ENCODE measurements around the gene SNUPN.
A peak's percentile ranks its signal among the peaks of the same experiment; 100 is the strongest.

Gene SNUPN

DNA sequence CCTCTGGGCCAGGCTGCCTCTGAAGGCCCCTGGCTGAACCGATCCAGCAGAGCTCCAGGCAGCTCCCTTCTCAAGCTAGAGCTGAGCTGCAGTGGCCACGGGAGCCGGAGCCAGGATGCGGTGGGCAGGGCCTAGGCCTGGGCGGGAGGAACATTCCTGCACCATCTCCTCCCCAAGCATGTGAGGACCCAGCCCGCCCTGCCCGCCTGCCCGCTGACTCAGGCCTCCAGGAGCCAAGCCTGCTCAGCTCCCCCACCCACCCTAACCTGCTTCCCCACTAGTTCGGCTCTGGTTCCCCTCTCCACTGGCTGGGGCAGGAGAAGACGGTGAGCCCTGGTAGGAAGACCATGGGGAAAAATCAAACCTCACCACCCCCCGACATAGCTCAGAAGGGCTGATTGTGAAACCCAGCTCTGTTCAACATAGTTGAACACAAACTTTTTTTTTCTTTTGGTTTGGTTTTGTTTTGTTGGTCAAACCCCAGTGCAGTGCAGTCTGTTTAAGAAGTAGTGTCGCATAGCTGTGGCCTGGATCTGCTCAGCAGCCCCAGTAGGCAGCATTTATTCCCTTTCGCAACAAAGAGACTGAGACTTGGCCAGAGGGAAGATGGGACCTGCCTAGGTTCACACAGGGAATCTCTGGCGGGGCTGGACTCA lies 35.7 kb upstream of the SNUPN start:
- DNase-seq (ENCODE audit: low spot score in 2 of 2), result no peak
- Histone ChIP-seq H3K4me3 (no peak overlapping the region), H3K4me1 (no peaks in the 10 kb centered on the region), H3K36me3 (replicated peaks) (peaks cover 15% of the 10 kb centered on the region; the same call in 1 of the 2 replicates), H3K27me3 (ENCODE audit: low read depth) (no peaks in the 10 kb centered on the region), H3K9me3 (no peaks in the 10 kb centered on the region)
- in situ Hi-C loops (cut with MboI; ENCODE audit: low sequenced_read_pairs), result no loop called here

DNA sequence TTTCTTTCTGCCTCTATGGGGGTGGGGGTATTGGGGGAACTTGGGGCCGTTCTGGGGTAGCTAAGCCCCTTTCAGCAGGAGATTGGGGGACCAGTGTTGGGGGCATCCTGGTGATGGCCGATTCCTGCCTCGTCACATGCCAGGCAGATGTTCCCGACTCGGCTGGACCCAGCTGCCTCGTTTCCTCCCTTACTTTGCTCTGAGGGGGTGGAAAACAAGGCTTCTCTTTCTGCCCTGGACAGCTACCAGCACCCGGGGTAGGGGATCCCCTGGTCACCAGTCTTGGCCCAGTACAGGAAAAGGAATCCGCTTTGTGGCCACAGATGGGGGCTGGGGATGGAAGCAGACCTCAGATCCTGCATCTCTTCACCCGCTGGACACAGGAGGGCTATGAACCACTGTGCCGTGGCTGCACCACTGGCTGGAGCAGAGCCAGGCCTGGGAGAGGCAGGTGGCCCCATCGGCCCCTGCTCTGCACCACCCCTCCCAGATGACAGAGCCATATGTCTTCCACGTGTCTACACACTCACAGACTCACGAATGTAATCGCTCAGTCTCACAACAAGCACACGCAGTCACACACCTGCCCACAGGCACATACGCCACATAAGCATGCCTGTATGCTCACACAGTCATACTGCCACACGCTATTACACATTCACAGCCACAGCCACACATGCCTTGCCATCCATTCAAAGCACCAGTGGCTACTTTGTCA lies 34.6 kb upstream of the SNUPN start:
- H3K9me3 ChIP-seq, result no peaks in the 10 kb centered on the region
- H3K4me3 ChIP-seq, result no peak overlapping the region
- in situ Hi-C loops (cut with MboI; ENCODE audit: low sequenced_read_pairs), result no loop called here
- no peaks in the 10 kb centered on the region for H3K27me3 ChIP-seq (ENCODE audit: low read depth)
- H3K4me1 ChIP-seq, result no peaks in the 10 kb centered on the region
- peaks cover 15% of the 10 kb centered on the region; the same call in 1 of the 2 replicates for H3K36me3 ChIP-seq (replicated peaks)
- DNase-seq (ENCODE audit: low spot score in 2 of 2), result no peak

DNA sequence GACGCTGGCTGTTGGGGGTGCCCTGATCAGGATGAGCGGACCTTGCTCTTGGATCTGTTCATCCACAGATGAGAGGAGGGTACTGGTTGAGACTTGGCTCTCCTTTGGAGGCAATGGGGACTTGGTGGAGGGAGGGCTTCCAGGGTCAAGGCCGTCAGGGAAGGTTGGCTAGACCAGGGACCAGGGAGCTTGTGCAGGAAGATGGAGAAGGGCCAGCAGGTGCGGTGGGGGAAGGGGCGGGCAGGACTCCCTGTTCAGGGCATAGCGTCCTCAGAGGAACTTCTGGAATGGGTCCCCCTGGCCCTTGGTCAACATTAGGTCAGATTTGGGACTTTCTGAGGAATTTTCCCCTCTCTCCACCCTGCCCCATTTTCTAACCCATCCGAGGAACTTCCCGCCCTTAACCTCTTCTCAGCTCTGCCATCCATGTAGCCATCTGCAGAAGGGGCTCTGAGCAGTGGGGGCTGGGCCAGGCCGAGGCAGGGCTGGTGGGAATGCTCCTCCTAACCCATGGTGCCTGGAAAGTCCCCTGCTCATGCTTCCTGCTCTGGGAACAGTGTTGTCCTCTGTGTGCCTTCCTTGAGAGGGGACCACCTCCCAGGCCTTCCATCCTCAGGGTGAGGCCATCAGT lies 33.7 kb upstream of the SNUPN start:
- no peak for DNase-seq (ENCODE audit: low spot score in 2 of 2)
- H3K36me3 ChIP-seq (replicated peaks), result peaks cover 15% of the 10 kb centered on the region; the same call in 1 of the 2 replicates
- in situ Hi-C loops (cut with MboI; ENCODE audit: low sequenced_read_pairs), result no loop called here
- H3K27me3 ChIP-seq (ENCODE audit: low read depth), result no peaks in the 10 kb centered on the region
- no peaks in the 10 kb centered on the region for H3K4me1 ChIP-seq
- H3K9me3 ChIP-seq, result no peaks in the 10 kb centered on the region
- no peak overlapping the region for H3K4me3 ChIP-seq

DNA sequence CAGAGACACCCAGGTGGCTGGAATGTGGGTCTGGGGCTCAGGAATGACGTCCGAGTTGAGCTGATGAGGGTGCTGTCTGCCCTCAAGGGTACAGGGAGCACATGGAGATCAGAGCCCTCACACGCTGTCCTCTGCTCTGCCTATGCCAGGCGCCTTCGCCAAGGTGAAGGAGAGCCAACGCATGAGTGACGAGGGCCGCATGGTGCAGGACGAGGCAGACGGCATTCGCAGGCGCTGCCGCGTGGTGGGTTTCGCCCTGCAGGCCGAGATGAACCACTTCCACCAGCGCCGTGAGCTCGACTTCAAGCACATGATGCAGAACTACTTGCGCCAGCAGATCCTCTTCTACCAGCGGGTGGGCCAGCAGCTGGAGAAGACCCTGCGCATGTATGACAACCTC lies 31.3 kb upstream of the SNUPN start:
- DNase-seq (ENCODE audit: low spot score in 2 of 2), result no peak
- H3K9me3 ChIP-seq, result no peaks in the 10 kb centered on the region
- no peak overlapping the region for H3K4me3 ChIP-seq
- H3K4me1 ChIP-seq, result no peaks in the 10 kb centered on the region
- no peaks in the 10 kb centered on the region for H3K27me3 ChIP-seq (ENCODE audit: low read depth)
- peaks cover 22% of the 10 kb centered on the region for H3K36me3 ChIP-seq (replicated peaks)
- in situ Hi-C loops (cut with MboI; ENCODE audit: low sequenced_read_pairs), result no loop called here

DNA sequence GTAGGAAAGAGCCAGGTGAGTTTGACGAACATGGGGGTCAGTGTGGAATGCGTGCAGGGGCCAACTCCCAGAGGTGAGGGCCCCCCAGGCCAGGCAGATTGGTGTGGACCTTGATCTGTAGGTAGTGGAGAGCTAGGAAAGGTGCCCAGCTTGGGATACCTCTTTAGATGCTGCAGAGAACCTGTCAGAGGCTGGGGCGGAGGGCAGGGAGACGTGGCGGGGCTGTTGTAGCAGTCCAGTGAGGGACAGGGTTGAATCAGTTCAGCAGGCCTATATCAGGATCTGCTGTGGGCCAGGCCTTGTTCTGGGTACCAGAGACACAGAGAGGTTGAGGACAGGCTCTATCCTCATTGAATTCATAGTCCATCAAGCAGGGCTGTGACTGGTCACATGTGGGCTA lies 30.8 kb upstream of the SNUPN start:
- in situ Hi-C loops (cut with MboI; ENCODE audit: low sequenced_read_pairs), result no loop called here
- Histone ChIP-seq H3K4me3 (no peak overlapping the region), H3K36me3 (replicated peaks) (peaks cover 22% of the 10 kb centered on the region)

DNA sequence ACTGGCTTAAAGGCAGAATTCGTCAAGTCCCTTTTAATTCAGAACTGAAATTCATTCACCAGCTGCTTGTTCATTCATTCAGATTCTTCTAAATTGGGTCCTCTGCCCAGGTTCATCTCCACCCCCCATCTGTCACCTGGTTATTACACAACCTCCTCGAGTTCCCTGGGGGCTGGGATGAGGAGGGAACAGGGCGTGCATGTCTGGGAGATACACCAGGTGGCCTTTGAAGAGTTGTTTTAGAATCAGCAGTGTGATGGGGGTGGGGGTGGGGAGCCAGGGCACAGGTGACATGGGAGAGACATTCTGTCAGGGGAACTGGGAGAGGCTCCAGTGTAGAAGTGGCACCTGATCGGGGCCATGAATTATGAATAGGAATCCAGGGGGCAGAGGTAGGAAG lies 30.4 kb upstream of the SNUPN start:
- DNase-seq (ENCODE audit: low spot score in 2 of 2), result no peak
- H3K36me3 ChIP-seq (replicated peaks), result peaks cover 25% of the 10 kb centered on the region
- in situ Hi-C loops (cut with MboI; ENCODE audit: low sequenced_read_pairs), result no loop called here

More for the DNA sequence above, 30.8 kb upstream of the SNUPN start:
- no peaks in the 10 kb centered on the region for H3K27me3 ChIP-seq (ENCODE audit: low read depth)
- no peak for DNase-seq (ENCODE audit: low spot score in 2 of 2)
- H3K4me1 ChIP-seq, result peaks cover 4% of the 10 kb centered on the region; the same call in 1 of the 2 replicates
- no peaks in the 10 kb centered on the region for H3K9me3 ChIP-seq

DNA sequence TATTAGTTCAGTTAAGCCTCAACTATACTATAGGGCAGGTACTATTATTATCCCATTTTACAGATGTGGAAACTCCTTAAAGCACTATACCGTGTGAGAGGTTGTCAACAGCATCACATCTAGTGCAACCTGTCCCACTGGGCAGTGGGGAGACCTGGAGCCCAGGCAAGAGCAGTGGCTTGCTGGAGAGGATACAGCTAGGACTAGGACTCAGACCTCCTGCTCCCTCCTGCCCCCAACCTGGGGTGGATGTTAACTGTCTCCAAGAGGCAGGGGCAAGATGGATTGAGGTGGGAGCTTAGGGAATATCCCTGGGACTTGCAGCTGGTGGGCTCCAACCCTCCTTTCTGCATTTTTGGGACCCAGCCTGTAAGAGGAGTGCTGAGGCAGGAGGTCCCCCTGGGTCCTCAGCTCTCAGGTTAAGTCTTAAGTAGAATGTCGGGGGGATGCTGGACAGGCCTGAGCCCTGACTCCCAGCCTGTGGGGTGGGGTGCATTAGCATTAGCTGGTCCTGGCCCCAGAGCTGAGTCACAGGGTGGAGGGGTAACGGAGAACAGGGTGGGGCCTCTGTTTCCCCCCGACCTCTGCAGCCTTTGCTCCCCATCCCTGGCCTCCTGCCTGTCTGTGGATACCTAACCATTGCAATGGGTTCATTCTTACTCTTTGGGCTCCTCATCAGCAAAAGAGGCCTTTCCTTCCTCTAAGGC lies 28.8 kb upstream of the SNUPN start:
- no peak overlapping the region for H3K4me3 ChIP-seq
- in situ Hi-C loops (cut with MboI; ENCODE audit: low sequenced_read_pairs), result no loop called here
- peaks cover 31% of the 10 kb centered on the region for H3K36me3 ChIP-seq (replicated peaks)
- no peaks in the 10 kb centered on the region for H3K27me3 ChIP-seq (ENCODE audit: low read depth)
- peaks cover 12% of the 10 kb centered on the region for H3K4me1 ChIP-seq
- no peak for DNase-seq (ENCODE audit: low spot score in 2 of 2)
- H3K9me3 ChIP-seq, result no peaks in the 10 kb centered on the region

More for the DNA sequence above, 30.4 kb upstream of the SNUPN start:
- H3K9me3 ChIP-seq, result no peaks in the 10 kb centered on the region
- H3K27me3 ChIP-seq (ENCODE audit: low read depth), result no peaks in the 10 kb centered on the region
- peaks cover 7% of the 10 kb centered on the region for H3K4me1 ChIP-seq
- H3K4me3 ChIP-seq, result no peak overlapping the region

DNA sequence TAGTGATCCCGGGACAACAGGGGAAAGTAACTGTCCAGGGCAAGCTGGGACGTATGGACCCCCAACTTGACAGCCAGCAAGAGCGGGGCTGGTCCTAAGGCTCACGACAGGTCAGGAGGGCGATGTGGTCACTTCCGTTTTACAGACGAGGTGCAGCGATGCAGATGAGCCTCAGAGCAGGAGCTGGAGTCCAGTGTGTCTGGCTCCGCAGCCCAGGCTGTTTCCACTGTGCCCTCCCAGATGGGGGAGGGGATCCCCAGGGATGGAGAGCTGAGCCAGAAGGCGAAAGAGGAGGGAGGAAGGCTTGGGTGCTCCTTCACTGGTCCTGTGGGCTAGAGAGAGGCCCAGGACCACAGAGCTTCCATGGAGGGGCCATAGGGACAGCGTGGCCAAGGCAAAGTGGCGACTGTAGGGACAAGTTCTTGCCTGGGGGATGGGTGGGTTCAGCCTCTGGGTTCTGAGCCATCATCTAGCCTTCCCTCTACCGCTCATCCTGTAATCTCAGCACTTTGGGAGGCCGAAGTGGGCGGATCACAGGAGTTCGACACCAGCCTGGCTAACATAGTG lies 27.9 kb upstream of the SNUPN start:
- H3K36me3 ChIP-seq (replicated peaks), result peaks cover 31% of the 10 kb centered on the region

DNA sequence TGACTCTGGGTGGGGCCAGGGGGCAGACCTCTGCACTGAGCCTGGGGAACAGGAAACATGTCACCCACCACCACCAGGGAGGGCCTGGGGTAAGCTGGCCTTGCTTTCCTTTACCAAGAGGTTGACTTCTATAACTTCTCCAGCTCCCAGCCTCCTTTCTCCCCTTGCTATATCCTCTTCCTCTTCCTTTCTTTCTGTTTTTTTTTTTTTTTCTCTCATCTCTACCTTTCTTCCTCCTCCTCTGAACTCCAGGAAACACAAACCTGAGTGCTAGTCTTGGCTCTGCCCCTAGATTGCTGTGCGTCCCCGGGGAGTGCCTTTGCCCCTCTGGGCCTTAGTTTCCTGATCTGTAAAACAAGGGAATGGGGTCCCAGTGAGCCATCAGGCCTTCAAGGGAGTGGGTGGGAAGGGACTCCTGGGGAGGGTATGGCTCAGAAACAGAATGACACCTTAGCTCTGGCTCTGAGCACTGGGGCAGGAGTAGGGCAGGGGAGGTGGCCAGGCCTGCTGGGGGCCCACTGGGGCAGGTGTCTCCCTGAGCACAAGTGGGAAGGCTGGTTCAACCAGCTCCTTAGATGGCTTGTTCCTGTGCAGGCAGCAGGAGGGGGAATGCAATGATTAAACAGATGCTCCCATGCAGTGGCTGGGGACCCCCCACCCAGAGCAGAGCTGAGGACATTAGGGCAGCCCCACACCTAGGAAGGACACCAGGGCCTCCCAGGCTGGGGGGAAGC lies 26.5 kb upstream of the SNUPN start:
- no peaks in the 10 kb centered on the region for H3K9me3 ChIP-seq
- no peaks in the 10 kb centered on the region for H3K27me3 ChIP-seq (ENCODE audit: low read depth)
- H3K4me1 ChIP-seq, result peaks cover 23% of the 10 kb centered on the region
- no peak overlapping the region for H3K4me3 ChIP-seq
- peaks cover 27% of the 10 kb centered on the region for H3K36me3 ChIP-seq (replicated peaks)
- in situ Hi-C loops (cut with MboI; ENCODE audit: low sequenced_read_pairs), result no loop called here
- no peak for DNase-seq (ENCODE audit: low spot score in 2 of 2)

More for the DNA sequence above, 27.9 kb upstream of the SNUPN start:
- Histone ChIP-seq H3K4me1 (peaks cover 21% of the 10 kb centered on the region), H3K4me3 (no peak overlapping the region), H3K27me3 (ENCODE audit: low read depth) (no peaks in the 10 kb centered on the region), H3K9me3 (no peaks in the 10 kb centered on the region)
- no peak for DNase-seq (ENCODE audit: low spot score in 2 of 2)
- in situ Hi-C loops (cut with MboI; ENCODE audit: low sequenced_read_pairs), result no loop called here

DNA sequence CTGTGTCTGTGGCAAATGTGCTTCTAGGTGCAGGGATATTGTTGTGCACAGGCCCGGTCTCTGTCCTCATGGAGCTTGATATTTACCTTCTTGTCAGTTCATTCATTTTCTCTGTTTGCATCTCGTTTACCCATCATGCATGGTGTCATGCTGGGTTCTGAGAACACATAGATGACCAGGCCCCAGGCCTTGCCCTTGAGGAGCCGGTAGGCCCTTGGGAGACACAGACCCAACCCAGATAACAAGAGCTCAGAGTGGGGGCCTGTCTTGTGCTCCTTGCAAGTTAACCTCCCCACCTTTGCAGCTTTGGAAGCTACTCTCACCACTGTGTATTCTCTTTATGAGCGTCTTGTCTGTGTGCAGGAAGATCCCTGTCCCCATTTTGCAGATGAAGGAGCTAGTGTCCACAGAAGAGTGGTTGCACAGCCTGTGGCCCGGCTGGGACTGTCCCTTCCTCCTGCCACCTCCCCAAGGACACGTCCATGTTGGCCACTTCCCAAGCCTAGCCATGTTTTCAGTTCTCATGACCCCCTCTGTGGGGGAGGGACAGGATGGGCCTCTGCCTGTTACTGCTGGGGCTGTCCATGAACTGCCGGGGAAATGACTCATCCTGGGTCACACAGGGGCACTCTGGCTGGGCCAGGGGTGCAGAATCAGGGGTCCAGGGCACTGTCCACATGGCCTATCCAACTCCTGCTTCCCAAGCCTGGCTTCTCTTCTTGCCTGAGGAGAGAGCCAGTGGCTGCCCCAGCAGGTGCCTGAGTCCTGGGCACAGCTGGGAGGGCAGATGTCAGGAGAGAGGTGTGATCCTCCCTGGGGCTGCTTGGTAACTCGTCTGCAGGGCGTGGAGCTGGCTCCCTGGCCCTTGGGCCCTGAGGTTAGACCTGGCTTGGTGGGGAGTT lies 25.6 kb upstream of the SNUPN start:
- no peak for DNase-seq (ENCODE audit: low spot score in 2 of 2)
- no peak overlapping the region for H3K4me3 ChIP-seq
- H3K9me3 ChIP-seq, result no peaks in the 10 kb centered on the region
- in situ Hi-C loops (cut with MboI; ENCODE audit: low sequenced_read_pairs), result no loop called here
- H3K4me1 ChIP-seq, result peaks cover 30% of the 10 kb centered on the region
- no peaks in the 10 kb centered on the region for H3K27me3 ChIP-seq (ENCODE audit: low read depth)
- peaks cover 23% of the 10 kb centered on the region for H3K36me3 ChIP-seq (replicated peaks)

DNA sequence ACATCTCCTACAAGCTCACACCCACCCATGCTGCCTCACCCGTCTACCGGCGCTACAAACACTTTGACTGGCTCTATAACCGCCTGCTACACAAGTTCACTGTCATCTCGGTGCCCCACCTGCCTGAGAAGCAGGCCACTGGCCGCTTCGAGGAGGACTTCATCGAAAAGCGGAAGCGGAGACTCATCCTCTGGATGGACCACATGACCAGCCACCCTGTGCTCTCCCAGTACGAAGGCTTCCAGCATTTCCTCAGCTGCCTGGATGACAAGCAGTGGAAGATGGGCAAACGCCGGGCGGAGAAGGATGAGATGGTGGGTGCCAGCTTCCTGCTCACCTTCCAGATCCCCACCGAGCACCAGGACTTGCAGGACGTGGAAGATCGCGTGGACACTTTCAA lies 24.3 kb upstream of the SNUPN start:
- no peaks in the 10 kb centered on the region for H3K27me3 ChIP-seq (ENCODE audit: low read depth)
- H3K36me3 ChIP-seq (replicated peaks), result peaks cover 23% of the 10 kb centered on the region
- no peak overlapping the region for H3K4me3 ChIP-seq
- no peak for DNase-seq (ENCODE audit: low spot score in 2 of 2)
- in situ Hi-C loops (cut with MboI; ENCODE audit: low sequenced_read_pairs), result no loop called here
- H3K9me3 ChIP-seq, result no peaks in the 10 kb centered on the region
- H3K4me1 ChIP-seq, result peaks cover 30% of the 10 kb centered on the region

DNA sequence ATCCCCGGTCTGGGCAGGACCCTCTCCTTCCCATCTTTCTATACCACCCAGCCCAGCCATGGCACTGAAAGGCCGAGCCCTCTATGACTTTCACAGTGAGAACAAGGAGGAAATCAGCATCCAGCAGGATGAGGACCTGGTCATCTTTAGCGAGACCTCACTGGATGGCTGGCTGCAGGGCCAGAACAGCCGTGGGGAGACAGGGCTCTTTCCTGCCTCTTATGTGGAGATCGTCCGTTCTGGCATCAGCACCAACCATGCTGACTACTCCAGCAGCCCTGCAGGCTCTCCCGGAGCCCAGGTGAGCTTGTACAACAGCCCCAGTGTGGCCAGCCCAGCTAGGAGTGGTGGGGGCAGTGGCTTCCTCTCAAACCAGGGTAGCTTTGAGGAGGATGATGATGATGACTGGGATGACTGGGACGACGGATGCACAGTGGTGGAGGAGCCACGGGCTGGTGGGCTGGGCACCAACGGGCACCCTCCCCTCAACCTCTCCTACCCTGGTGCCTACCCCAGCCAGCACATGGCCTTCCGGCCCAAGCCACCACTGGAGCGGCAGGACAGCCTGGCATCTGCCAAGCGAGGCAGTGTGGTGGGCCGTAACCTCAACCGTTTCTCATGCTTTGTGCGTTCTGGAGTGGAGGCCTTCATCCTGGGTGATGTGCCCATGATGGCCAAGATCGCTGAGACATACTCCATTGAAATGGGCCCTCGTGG lies 23.7 kb upstream of the SNUPN start:
- Histone ChIP-seq H3K27me3 (ENCODE audit: low read depth) (no peaks in the 10 kb centered on the region), H3K4me3 (peak overlapping the region; percentile 90), H3K9me3 (no peaks in the 10 kb centered on the region), H3K36me3 (replicated peaks) (peaks cover 22% of the 10 kb centered on the region), H3K4me1 (peaks cover 30% of the 10 kb centered on the region)
- in situ Hi-C loops (cut with MboI; ENCODE audit: low sequenced_read_pairs), result no loop called here
- DNase-seq (ENCODE audit: low spot score in 2 of 2), result no peak

Data from HAP-1 (cell line).